GOT3 (cell line): ENCODE data around the gene PRAC1.

Experiments used
- DNase-seq: peaks from one replicate; lab custom pipeline; 2025; ENCODE audit warnings: mixed read lengths; lab: John Stamatoyannopoulos, UW

PRAC1 gene

DNA sequence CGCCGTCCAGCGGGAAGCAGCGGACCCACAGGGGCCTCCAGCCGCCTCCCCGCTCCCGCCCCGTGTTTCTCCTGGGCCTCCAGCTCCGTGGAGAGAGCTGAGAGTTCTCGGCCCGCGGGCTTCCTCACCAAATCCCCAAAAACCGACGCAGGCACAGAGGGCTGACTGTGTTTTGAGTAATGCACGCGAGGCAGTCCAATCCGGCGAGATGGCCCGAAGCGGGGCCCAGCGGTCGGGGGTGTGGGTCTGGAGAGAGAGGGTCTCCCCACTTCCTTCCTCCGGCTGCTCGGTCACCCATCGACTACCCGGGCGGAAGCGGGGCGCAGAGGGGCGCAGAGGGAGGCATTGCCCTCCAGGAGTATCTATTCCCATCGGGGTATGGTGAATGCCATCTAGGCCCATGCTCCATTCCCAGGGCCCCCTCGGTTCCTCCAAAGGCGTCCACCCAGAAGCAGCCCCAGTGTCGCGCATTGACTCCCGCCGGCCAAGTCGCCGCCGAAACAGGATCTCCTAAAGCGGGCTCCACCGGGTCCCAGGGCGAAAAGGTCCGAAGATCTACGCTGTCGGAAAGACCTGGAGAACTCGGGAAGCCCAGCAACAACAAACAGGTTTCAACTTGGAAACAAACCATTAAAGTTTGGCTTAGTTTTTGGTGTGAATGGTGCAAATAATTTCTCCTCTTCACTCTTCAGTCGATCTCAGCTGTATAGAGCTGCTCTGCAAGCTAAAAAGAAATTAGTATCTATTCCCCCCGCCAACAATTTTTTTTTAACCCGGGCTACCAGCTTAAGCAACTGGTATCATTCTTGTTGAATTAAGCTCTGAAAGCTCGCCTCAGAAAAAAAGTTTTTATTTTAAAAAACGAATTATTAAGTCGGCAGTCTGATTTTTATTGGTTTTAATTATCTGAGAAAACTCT, 25.4 kb upstream of the PRAC1 start:
- no peak for DNase-seq

DNA sequence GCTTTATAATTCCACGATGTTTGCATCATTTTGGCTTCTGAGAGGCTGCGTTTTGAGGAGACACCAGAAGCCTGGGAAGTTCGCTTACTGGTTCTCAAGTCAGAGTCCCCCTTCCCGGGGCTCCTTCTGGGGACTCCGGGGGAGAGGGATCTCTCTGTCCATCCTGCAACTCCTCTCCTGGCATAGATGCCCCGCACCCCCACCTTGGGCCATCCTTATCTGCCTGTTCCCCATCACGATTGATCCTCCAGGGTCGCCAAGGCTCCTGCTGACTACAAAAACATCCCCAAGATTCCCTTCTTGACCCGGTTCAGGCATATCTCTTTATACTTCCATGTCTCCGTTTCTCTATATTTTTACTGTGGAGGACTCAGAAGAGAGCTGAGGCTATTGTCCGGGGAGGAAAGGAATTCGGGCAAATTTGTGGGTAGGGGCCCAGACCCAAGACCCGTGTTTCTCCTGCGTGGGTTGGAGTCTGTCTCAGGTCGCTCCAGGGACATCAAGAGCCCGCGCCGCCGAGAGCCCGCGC, 24.7 kb upstream of the PRAC1 start:
- no peak for DNase-seq

DNA sequence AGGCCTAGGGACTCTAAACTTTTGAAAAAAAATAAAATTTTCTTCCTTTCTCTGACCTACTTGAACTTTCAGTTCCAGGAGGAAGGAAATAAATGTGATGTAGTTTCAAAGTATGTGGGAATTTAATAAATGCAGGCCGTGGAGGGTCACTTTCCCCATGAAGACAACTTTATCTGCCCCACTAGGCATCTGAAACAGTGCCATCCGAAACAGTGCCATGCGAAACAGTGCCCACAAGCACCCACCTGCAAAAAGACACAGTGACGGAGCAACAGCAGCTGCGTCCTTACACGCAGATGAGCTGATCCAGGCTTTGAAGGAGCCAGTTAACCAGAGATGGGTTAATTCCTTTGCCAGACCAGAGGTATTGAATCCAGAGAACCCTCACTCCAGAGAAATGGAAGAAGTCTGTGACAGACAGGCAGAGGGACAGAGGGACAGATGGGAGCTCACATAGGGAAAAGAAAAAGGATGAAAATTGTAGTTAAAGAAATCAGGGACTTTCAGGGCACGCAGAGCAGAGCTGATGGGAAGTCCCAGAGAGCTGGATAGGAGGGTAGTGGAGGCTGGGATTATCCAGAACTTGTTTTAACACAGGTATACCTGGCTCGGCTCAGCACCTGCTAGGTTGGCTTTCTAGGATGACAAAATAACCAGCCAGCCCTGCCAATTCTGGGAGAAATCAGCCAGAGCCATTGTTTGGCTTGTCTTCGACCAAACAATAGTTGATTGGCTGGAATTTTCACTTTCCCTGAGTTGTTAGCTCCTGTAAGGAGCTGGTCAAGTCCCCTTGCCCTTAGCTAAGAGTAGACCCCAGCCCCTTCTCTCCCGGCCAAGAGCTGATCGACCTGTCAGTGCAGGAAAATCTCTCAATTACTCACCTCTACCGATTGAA, 23.3 kb upstream of the PRAC1 start:
- DNase-seq = no peak

- DNase-seq = no peak
These were observed 18.2 kb upstream of the PRAC1 start for GRCh38 chr17:48740537-48740936.

DNA sequence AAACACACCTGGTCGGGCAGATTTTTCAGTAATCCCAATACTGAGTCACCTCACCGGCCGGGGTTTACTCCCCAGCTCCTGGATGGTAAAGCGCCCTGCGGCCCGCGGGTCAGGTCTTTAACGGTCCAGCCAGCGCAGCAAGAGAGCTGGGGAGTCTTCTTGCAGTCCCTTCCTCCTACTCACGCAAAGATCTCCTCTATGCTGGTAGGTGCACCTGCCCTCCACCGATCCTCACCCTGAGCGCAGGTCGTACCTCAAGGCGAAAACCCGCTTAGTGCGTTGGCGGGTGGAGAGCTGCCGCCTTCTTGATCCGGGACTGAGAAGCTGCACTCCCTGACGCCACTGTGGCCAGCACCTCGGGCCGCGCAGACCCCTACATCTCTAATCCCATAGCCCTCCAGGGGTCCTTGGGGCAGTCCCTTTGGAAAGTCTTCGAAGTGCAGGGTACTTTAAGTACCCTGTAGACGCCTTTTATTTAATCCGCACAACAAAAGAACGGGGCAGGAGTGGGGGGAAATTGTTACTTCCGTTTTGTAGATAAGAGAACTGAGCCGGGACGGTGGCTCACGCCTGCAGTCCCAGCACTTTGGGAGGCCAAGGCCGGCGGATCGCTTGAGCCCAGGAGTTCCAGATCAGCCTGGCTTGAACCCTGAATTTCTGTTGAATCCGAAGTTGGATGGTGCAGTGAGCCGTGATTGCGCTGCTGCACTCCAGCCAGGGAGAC, 16.6 kb upstream of the PRAC1 start:
- no peak for DNase-seq

GRCh38 chr17:48738424-48738802, 16.1 kb upstream of the PRAC1 start:
- DNase-seq = no peak

GRCh38 chr17:48737330-48738043, 15.2 kb upstream of the PRAC1 start:
- DNase-seq = no peak

- no peak for DNase-seq
These were observed 12.7 kb upstream of the PRAC1 start for GRCh38 chr17:48735062-48735351.

DNA sequence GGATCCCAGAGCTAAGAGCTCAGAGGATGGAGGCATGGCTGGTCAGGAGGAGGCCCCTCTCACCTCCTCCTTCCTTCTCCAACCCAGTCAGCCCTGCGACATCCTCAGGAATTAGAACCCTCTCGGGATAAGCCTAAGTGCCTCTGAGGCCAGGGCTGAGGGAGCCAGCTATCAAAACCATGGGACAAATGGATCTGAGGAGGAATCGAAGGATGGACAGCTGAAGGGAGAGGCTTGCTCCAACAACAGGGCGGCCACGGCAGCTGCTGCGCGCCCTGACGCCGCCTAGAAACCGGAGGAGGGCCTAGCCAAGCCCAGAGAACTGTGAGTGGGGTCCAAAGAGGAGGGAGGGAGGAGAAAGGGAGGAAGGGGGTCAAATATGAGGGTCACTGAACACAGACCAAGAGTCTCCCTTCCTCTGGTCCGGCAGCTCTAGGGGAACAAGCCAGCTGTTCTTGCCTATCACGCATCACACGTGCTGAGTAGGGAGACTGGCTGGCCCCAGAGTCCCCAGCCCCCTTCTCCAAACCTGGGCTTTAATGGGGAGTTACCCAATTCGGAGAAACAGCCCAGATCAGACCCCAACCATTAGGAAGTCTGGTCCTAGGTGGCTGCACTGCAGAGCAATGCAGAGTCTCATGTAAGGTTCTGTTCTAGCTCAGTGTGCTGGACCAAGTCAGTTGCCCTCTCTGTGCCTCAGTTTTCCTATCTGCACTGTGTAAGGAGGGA, 12.2 kb upstream of the PRAC1 start:
- DNase-seq = no peak

- DNase-seq = no peak
These were observed 11.5 kb upstream of the PRAC1 start for GRCh38 chr17:48733632-48734328.

DNA sequence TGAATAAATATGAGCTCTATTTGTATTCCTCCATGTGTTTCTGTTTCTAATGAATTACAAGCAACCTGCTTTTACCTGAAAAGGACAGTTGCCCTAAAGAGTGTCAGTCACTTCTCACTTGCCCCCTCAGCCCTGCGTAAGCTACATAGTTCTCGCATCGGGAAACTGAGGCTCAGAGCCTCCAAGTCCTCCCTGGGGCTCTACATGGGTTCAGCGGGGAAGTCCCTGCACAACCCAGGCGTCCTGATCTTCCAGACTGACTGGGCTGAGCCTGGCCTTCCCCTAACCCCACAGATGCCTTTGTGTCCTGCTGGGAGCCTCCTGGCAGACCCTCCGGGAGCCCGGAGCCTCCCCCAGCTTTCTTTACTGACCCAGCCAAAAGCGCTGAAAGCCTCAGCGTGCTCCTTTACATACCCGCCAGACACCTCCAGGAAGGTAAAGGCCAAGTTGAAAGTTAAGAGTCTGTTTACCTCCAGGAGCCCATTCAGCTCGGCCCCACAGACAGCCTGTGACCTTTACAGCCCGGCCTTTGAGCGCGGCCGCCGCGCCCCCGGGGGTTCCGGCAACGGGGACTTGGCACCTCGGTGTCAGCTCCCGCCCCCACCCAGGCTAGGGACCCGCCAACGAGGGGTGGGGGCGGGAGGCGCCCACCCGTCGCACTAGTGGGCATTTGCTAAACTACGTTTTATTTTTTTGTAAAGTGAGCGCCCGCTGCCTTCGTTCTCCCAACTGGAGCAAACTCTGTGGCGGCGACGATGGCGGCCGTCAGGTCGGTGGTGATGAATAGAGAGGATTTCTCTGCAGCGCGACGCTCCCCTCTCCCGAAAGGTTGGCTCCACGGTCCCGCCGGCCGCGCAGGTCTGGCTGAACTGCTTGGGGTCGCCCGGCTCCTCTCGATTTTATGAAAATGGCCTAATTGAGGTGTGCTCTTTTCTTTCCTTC, 10.6 kb upstream of the PRAC1 start:
- DNase-seq = no peak

- DNase-seq = no peak
These were observed 9.0 kb upstream of the PRAC1 start for GRCh38 chr17:48731355-48731754.

- no peak for DNase-seq
These were observed 7.9 kb upstream of the PRAC1 start for GRCh38 chr17:48730240-48730550.

- DNase-seq = no peak
These were observed 7.3 kb upstream of the PRAC1 start for GRCh38 chr17:48729335-48730239.

DNA sequence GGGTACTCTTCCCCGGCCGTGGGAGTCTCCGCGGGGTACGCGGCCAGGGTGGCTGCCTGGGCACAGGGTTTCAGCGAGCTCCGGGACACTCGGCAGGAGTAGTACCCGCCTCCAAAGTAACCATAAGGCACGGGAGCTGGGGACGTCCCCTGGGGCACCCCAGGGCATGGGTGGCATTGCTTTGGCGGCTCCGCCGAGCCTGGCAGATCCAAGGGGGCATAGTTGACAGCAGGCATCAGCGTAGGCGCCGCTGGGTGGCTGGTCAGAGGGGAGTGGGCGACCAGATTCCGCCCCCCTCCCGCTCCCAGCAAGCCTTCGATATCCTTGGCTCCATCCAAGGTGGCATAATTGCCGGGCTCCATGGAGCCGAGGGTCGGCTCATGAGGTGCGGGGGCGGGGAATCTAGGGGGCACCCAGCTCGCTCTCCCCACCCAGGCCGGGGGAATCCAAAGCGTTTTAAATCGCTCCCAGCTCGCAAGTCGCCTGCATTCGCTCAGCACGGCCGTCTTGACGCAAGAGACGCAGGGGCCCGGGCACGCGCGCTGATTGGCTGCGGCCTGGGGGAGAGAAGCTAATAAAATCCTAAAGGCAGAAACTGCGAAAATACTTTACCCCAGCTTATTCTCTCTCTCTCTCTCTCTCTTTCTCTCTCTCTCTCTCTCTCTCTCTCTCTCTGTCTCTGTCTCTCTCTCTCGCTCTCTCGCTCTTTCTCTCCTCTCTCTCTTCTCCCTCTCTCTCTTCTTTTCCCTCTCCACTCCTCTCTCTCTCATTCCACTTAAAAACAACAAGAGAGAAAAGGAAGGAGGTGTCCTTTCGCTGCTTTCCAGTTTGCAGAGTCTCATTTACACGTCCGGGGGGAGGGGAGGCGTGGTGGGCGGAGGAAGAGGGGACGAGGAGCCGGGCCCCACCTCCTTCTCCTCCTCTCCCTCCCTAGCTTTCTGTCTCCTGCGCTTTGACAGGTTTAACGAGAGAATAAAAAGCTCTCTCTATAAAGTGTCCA, 6.2 kb upstream of the PRAC1 start, which contains the start of gene HOXB13:
Gene HOXB13, minus strand, starts transcription at position 519 of the 1,000 bp plus-strand sequence. Its CDS starts 157 bp downstream, at position 362.
- DNase-seq = no peak

DNA sequence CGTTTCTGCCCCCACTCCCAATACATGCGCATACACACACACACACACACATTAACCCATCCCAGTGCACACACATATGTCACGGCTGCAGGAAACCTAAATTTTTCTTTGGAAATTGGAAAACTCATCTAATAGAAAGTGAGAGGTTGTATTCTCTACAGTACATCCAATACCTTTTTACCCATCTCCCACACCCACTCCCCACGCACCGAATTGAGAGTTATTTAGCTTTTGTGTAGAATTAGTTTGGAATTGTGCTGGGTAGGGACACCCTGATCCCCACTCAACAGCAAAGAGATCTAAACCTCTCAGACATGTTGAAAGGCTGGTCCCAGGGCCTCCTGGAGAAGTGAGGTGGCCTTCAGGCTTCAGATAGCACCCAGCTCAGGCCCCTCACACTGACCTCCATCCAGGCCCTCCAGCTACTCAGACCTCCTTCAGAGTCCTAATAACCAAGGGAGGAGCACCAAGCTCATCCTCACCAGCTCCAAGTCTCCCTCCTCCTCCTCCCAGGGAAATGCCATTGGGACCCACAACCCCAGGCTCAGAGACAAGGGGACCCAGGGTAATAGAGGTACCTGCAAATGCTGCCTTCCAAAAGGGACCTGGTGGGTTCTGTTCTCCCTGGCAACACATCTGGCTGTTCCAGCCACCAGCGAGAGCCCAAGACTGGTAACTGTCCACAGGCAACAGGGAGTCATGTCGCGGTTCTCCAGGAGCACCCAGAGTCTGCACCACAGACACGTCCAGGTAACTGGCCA, 5.3 kb upstream of the PRAC1 start:
- no peak for DNase-seq
